GM12801 (cell line): ENCODE measurements around the gene ZWILCH.

Experiments
- CTCF ChIP-seq: IDR thresholded peaks from one replicate; pipeline ENCODE4 v1.5.1; 2011; ENCODE audit warnings: control low read depth; ENCODE audit not compliant: insufficient read length; ENCODE audit errors: extremely low read depth

ZWILCH gene

GRCh38 chr15:66504563-66505429, at the start of gene ZWILCH, which contains the start of gene RPL4:
TSS of gene ZWILCH (plus strand) at chr15:66505326. CDS start at chr15:66505339, 13 bp downstream.
TSS of gene RPL4 (minus strand) at chr15:66504855. CDS start at chr15:66504790, 65 bp downstream.
- TF ChIP-seq CTCF: no peak

GRCh38 chr15:66456211-66456610, 48.9 kb upstream of the ZWILCH start:
- TF ChIP-seq CTCF: no peak

- no peak for TF ChIP-seq CTCF
These were observed 45.1 kb upstream of the ZWILCH start for GRCh38 chr15:66459818-66460615.

GRCh38 chr15:66461917-66462316, 43.2 kb upstream of the ZWILCH start:
- no peak for TF ChIP-seq CTCF

GRCh38 chr15:66462627-66463026, 42.5 kb upstream of the ZWILCH start:
- no peak for TF ChIP-seq CTCF

- TF ChIP-seq CTCF: no peak
These were observed 32.7 kb upstream of the ZWILCH start for GRCh38 chr15:66472176-66472999.
